ES-I3 (cell line): ENCODE data around the gene STRN4.

Experiments used
- H3K36me3 ChIP-seq: 2 replicates; pipeline ENCODE4 v1.6.1; 2013; ENCODE audit warnings: mild to moderate bottlenecking, low read length, control low read depth, moderate library complexity; ENCODE audit not compliant: insufficient read depth
- H3K4me1 ChIP-seq: 2 replicates; pipeline ENCODE4 v1.6.1; 2013; ENCODE audit warnings: mild to moderate bottlenecking, control low read depth, low read length; ENCODE audit not compliant: insufficient read depth
- H3K9ac ChIP-seq: 2 replicates; pipeline ENCODE4 v1.6.1; 2013; ENCODE audit warnings: low read depth, mild to moderate bottlenecking, low read length, moderate library complexity
- H3K9me3 ChIP-seq: 2 replicates; pipeline ENCODE4 v1.6.1; 2013; ENCODE audit warnings: mild to moderate bottlenecking, low read length, moderate library complexity; ENCODE audit not compliant: control insufficient read depth, insufficient read depth

Gene STRN4

DNA sequence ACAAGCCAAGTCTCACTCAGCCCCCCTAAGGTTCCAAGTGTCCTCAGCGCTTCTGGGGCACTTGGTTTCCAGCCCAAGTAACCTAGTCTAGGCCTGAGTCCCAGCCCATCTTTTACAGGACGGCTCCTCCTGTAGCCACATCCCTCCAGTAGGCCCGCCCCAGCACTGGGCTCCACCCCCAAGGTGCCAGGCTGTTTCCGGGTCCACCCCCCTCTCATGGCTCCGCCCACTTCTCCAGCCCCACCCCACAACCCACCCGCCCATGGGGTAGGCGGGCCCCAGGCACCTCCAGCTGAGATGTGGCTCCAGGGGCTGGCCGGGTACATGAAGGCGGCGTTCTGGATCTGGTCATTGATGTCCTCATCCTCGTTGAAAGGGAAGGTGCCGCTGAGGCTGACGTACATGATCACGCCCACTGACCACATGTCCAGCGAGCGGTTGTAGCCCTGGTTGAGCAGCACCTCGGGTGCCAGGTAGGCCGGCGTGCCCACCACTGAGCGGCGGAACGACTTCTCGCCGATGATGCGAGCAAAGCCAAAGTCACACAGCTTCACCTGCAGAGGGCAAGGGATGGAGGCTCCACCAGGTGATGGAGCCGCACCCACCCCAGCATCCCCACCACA is 68.0 kb downstream of the STRN4 start:
- no peak overlapping the region for H3K9ac ChIP-seq
- no peaks in the 10 kb centered on the region for H3K9me3 ChIP-seq
- H3K4me1 ChIP-seq = peaks cover 5% of the 10 kb centered on the region; the same call in 1 of the 2 replicates
- peaks cover 4% of the 10 kb centered on the region for H3K36me3 ChIP-seq

DNA sequence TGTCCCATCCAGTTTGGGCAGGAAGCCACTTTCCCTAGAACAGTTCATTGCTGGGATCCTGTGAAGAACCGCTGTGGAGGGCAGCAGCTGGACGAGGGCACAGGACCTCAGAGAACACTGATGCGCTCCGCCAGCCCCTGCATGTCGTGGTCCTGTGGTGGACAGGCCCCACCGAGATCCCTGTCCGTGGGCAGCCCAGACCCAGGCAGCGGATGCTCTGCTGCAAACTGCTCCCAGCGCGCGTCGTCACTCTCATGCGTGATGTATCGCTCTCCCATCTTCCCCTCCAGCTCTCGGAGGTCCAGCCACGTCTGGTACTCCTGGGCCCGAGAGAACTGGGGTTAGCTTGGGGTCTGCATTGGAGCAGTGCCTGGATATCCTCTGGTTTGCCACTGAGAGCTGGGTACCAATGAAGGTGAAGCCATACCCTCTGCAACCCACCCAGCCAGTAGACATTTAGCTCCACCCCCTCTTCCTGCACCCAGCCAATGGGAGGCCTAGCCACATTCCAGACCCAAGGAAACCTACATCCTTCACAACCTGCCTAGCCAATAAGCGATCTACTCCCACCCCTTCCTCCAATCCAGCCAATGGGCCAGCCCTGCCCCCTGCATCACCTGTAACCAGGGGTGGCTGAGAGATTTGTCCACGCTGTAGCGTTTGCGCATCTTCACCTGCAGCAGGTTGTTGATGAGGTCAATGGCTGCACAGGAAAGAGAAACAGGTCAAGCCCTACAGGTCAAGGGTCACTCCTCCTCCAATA is 71.7 kb downstream of the STRN4 start:
- Histone ChIP-seq H3K36me3 (peaks cover 4% of the 10 kb centered on the region), H3K9ac (no peak overlapping the region)

DNA sequence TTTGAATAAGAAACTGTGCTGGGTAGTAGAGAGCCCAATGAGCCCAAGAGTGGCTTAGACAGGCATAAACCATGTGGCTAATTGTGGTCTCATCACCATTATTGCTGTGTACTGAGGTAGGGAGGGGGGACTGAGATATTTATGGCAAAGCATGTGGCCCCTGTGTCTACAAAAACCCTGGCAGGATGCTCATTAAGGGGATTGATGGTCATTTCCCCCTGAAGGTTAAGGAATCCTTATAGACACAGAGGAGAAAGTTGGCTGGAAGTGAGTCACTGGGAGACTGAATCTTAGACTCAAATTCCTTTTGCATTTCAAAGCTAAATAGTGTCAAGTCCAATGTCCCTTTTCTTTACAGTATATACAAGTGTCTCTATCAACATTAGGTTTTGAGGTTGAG is 75.4 kb downstream of the STRN4 start:
- Histone ChIP-seq H3K36me3 (no peaks in the 10 kb centered on the region; the same call in none of the 2 replicates), H3K4me1 (no peaks in the 10 kb centered on the region), H3K9ac (no peak overlapping the region), H3K9me3 (no peaks in the 10 kb centered on the region; the same call in 1 of the 2 replicates)

More for the DNA sequence above, 71.7 kb downstream of the STRN4 start:
- H3K9me3 ChIP-seq = no peaks in the 10 kb centered on the region; the same call in 1 of the 2 replicates
- H3K4me1 ChIP-seq = peaks cover 5% of the 10 kb centered on the region; the same call in 1 of the 2 replicates
